AG04449 (cell line): ENCODE data around the gene MYO1E.
"Not testable (repeated sequence)": the region's sequence is repeated elsewhere in the genome, so short reads cannot be mapped to it uniquely, and the experiment has no call there.

Experiments used
- CTCF ChIA-PET: fragments of 350-600 bp; formaldehyde crosslinking; extraction: SDS; loops from one replicate; lab custom pipeline; 2021; ENCODE audit warnings: antibody characterized with exemption; lab: Yijun Ruan, JAX
- POLR2A ChIA-PET: fragments of 400-600, 350-600 bp; formaldehyde crosslinking; extraction: SDS; loops from one replicate; lab custom pipeline; 2020; ENCODE audit warnings: antibody characterized with exemption, inconsistent platforms; lab: Yijun Ruan, JAX
- DNase-seq: peaks from one replicate; pipeline ENCODE4 v3.0.0-alpha.2; 2010; ENCODE audit warnings: low read depth, low spot score
- H3K4me3 ChIP-seq: 2 replicates; pipeline ENCODE4 v1.5.1; 2011; ENCODE audit warnings: low read depth, mild to moderate bottlenecking, control low read depth, low read length
- CTCF ChIP-seq: IDR thresholded peaks from one replicate; pipeline ENCODE4 v1.5.1; 2011; ENCODE audit warnings: mild to moderate bottlenecking, moderate library complexity, low read length, control low read depth, inconsistent platforms; ENCODE audit not compliant: insufficient read depth; ENCODE audit errors: missing control alignments

MYO1E gene

GRCh38 chr15:59148153-59148833 is 224.4 kb downstream of the MYO1E start:
- TF ChIP-seq CTCF = no peak
- CTCF ChIA-PET = no interaction called here
- no peak overlapping the region for H3K4me3 ChIP-seq
- POLR2A ChIA-PET = no interaction called here
- peak; percentile 44 for DNase-seq

- POLR2A ChIA-PET = no interaction called here
- CTCF ChIA-PET = no interaction called here
- DNase-seq = no peak
- no peak for TF ChIP-seq CTCF
- no peak overlapping the region for H3K4me3 ChIP-seq
These were observed 225.0 kb downstream of the MYO1E start for GRCh38 chr15:59147666-59148065.

GRCh38 chr15:59144594-59144993 is 228.1 kb downstream of the MYO1E start:
- H3K4me3 ChIP-seq, POLR2A ChIA-PET, DNase-seq: not testable (repeated sequence)
- peak; percentile 16 for TF ChIP-seq CTCF
- CTCF ChIA-PET = interaction anchor here (0.7 to 2.3 kb wide), 3 partner anchors 9 to 348 kb away, joined by 3 to 7 read pairs (median 4); no protein-coding TSS in a partner anchor

GRCh38 chr15:59143281-59143680 is 229.4 kb downstream of the MYO1E start:
- CTCF ChIA-PET = interaction anchor here (1.0 to 1.3 kb wide), 3 partner anchors 10 to 386 kb away, joined by 3 to 4 read pairs (median 3); no protein-coding TSS in a partner anchor
- no peak for TF ChIP-seq CTCF
- DNase-seq = no peak
- POLR2A ChIA-PET = no interaction called here
- H3K4me3 ChIP-seq = no peak overlapping the region

- no peak for TF ChIP-seq CTCF
- POLR2A ChIA-PET = no interaction called here
- H3K4me3 ChIP-seq = no peak overlapping the region
- CTCF ChIA-PET = interaction anchor here (1.3 kb wide), 1 partner anchor 9 kb away, joined by 3 read pairs; no protein-coding TSS in a partner anchor
- no peak for DNase-seq
These were observed 232.0 kb downstream of the MYO1E start for GRCh38 chr15:59140422-59141226.

- H3K4me3 ChIP-seq = no peak overlapping the region
- CTCF ChIA-PET = interaction anchor here (0.6 to 2.3 kb wide), 6 partner anchors 9 to 363 kb away, joined by 3 to 6 read pairs (median 4); no protein-coding TSS in a partner anchor
- DNase-seq = no peak
- peak; percentile 59 for TF ChIP-seq CTCF
- POLR2A ChIA-PET = no interaction called here
These were observed 234.4 kb downstream of the MYO1E start for GRCh38 chr15:59138243-59138642.
